ENCODE measurements around the gene IKZF3. TPM values are rescaled to one million over a fixed set of nuclear protein-coding genes. Genes with fewer than 3 reads are reported as not detected.

IKZF3 gene
- total RNA-seq, 4 donors from 2014 or later = 1.8 to 2.8 (median 2.6) TPM

DNA sequence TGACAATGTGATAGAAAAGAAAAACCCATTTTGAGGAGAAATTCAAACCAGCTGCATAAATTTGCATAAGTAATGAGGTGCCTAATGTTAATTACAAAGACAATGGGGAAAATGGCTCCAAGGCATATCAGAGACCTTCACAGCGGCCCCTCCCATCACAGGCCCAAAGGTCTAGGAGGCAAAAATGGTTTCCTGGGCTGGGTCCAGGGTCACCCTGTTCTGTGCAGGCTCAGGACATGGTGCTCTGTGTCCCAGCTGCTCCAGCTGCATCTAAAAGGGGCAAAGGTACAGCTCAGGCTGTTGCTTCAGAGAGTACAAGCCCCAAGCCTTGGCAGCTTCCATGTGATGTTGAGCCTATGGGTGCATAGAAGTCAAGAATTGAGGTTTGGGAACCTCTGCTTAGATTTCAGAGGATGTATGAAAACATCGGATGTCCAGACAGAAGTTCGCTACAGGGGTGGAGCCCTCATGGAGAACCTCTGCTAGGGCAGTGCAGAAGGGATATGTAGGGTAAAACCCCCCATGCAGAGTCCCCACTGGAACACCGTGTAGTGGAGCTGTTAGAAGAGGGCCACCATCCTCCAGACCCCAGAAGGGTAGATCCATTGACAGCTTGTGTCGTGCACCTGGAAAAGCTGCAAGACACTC lies 40.6 kb downstream of the IKZF3 start:
- Histone ChIP-seq H3K4me3 (replicated peaks in 1 of 3) (no peak overlapping the region), H3K27me3 (no peaks in the 10 kb centered on the region), H3K36me3 (no peaks in the 10 kb centered on the region), H3K4me1 (no peaks in the 10 kb centered on the region), H3K9me3 (no peaks in the 10 kb centered on the region), H3K27ac (no peak overlapping the region)
- intact Hi-C loops (cut with DNase I) = no loop called here
- no peak for DNase-seq
- TF ChIP-seq, protein P1, sequence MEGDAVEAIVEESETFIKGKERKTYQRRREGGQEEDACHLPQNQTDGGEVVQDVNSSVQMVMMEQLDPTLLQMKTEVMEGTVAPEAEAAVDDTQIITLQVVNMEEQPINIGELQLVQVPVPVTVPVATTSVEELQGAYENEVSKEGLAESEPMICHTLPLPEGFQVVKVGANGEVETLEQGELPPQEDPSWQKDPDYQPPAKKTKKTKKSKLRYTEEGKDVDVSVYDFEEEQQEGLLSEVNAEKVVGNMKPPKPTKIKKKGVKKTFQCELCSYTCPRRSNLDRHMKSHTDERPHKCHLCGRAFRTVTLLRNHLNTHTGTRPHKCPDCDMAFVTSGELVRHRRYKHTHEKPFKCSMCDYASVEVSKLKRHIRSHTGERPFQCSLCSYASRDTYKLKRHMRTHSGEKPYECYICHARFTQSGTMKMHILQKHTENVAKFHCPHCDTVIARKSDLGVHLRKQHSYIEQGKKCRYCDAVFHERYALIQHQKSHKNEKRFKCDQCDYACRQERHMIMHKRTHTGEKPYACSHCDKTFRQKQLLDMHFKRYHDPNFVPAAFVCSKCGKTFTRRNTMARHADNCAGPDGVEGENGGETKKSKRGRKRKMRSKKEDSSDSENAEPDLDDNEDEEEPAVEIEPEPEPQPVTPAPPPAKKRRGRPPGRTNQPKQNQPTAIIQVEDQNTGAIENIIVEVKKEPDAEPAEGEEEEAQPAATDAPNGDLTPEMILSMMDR (IDR thresholded peaks at IDR 0.05) = no peak
- no peak for TF ChIP-seq POLR2A (IDR thresholded peaks at IDR 0.05)
- WGBS, 2 donors = 93 to 94% methylated on average over 5 of the region's 5 CpGs

DNA sequence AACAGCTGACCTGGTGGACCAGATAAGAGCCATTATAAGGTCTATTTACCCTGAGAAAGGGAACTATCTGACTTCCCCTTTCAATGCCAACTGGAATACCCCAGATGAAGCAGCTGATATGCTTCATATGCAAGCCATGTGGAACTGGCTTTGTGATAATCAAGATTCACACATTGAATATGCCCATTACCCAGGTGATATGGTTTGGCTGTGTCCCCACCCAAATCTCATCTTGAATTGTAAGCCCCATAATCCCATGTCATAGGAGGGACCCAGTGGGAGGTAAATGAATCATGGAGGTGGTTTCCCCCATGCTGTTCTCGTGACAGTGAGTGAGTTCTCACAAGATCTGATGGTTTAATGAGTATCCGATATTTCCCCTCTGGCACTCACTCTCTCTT lies 42.1 kb downstream of the IKZF3 start:
- Histone ChIP-seq H3K27ac (no peak overlapping the region), H3K4me1 (no peaks in the 10 kb centered on the region), H3K4me3 (replicated peaks in 1 of 3) (no peak overlapping the region), H3K27me3 (no peaks in the 10 kb centered on the region), H3K9me3 (no peaks in the 10 kb centered on the region), H3K36me3 (no peaks in the 10 kb centered on the region)
- no peak for DNase-seq
- WGBS, 2 donors = 76 to 90% methylated on average over 2 of the region's 2 CpGs
- TF ChIP-seq POLR2A (IDR thresholded peaks at IDR 0.05) = no peak
- TF ChIP-seq, protein P1 (IDR thresholded peaks at IDR 0.05) = no peak
- intact Hi-C loops (cut with DNase I) = no loop called here

GRCh38 chr17:39820987-39821386 lies 43.1 kb downstream of the IKZF3 start:
- TF ChIP-seq, protein P1 (IDR thresholded peaks at IDR 0.05) = no peak
- no peak for TF ChIP-seq POLR2A (IDR thresholded peaks at IDR 0.05)
- no peaks in the 10 kb centered on the region for H3K9me3 ChIP-seq
- H3K27ac ChIP-seq = no peak overlapping the region
- no peak overlapping the region for H3K4me3 ChIP-seq (replicated peaks in 1 of 3)
- no peaks in the 10 kb centered on the region for H3K27me3 ChIP-seq
- H3K36me3 ChIP-seq = no peaks in the 10 kb centered on the region
- no peaks in the 10 kb centered on the region for H3K4me1 ChIP-seq
- 92 to 97% methylated on average over 2 of the region's 2 CpGs for WGBS, 2 donors
- no peak for DNase-seq
- intact Hi-C loops (cut with DNase I) = no loop called here

GRCh38 chr17:39820541-39820940 lies 43.6 kb downstream of the IKZF3 start:
- TF ChIP-seq, protein P1 (IDR thresholded peaks at IDR 0.05) = no peak
- no peak for TF ChIP-seq POLR2A (IDR thresholded peaks at IDR 0.05)
- Histone ChIP-seq H3K27ac (no peak overlapping the region), H3K9me3 (no peaks in the 10 kb centered on the region), H3K36me3 (no peaks in the 10 kb centered on the region), H3K4me3 (replicated peaks in 1 of 3) (no peak overlapping the region), H3K4me1 (no peaks in the 10 kb centered on the region), H3K27me3 (no peaks in the 10 kb centered on the region)
- 26 to 28% methylated on average over 4 of the region's 4 CpGs for WGBS, 2 donors
- intact Hi-C loops (cut with DNase I) = no loop called here
- DNase-seq = no peak

DNA sequence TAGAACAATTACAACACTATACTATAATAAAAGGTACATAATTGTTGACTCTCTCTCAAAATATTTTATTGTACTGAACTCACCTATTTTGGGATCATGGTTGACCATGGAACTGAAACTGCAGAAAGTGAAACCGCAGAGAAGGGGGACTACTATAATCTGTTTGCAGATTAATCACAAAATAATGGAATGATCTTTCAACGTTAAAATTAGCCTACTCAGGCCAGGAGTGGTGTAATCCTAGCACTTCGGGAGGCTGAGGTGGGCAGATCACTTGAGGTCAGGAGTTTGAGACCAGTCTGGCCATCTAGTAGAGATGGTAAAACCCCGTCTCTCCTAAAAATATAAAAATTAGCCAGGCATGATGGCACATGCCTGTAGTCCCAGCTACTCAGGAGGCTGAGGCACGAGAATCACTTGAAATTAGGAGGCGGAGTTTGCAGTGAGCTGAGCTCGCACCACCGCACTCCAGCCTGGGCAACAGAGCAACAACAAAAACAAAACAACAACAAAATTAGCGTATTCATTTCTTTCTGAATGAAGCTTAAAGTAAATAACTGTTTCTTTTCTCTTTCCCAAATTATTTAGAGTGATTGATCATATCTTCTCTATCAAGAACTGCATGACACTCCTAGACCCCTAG lies 45.6 kb downstream of the IKZF3 start:
- WGBS, 2 donors = 75 to 78% methylated on average over 9 of the region's 9 CpGs
- no peak for TF ChIP-seq POLR2A (IDR thresholded peaks at IDR 0.05)
- TF ChIP-seq, protein P1 (IDR thresholded peaks at IDR 0.05) = no peak
- Histone ChIP-seq H3K27ac (no peak overlapping the region), H3K4me1 (no peaks in the 10 kb centered on the region), H3K36me3 (no peaks in the 10 kb centered on the region), H3K4me3 (replicated peaks in 1 of 3) (no peak overlapping the region), H3K9me3 (no peaks in the 10 kb centered on the region), H3K27me3 (no peaks in the 10 kb centered on the region)
- intact Hi-C loops (cut with DNase I) = no loop called here
- DNase-seq = no peak

All from thyroid gland (tissue), 4 donors.